ENCODE data around the gene SLC2A1. TPM values are rescaled to one million over a fixed set of nuclear protein-coding genes. Genes with fewer than 3 reads are reported as not detected.

Gene SLC2A1
- total and polyA plus RNA-seq, 9 of the 15 experiments (the other 6 are each of a cell fraction or from before 2014, with no cell fraction given): 12.6 to 153 (median 48.0) TPM

DNA sequence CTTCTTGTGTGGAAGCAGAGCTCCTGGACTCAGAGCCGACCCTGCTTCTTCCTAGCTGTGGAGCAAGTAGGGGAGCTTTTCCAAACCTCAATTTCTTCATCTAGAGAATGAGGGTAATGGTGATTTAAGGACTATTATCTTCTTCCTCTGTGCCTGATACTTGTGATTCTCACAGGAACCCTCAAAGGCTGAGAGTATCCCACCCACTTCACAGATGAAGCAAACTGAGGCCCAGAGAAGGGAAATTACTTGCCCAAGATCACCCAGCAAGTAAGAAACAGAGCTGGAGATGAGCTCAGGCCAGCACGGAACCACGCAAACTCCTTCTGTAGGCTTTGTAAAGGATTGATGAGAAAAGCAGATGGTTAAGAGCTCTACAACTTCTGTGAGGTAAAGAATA, 15.1 kb upstream of the SLC2A1 start (continued):
- TF ChIP-seq, protein P1, sequence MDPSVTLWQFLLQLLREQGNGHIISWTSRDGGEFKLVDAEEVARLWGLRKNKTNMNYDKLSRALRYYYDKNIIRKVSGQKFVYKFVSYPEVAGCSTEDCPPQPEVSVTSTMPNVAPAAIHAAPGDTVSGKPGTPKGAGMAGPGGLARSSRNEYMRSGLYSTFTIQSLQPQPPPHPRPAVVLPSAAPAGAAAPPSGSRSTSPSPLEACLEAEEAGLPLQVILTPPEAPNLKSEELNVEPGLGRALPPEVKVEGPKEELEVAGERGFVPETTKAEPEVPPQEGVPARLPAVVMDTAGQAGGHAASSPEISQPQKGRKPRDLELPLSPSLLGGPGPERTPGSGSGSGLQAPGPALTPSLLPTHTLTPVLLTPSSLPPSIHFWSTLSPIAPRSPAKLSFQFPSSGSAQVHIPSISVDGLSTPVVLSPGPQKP (CRISPR knock-in tag; IDR thresholded peaks at IDR 0.05): no peak
- peak; percentile 86 for TF ChIP-seq RBM25 (IDR thresholded peaks at IDR 0.05; ENCODE audit: low read depth, low read length, severe bottlenecking)
- TF ChIP-seq CBX5 (IDR thresholded peaks at IDR 0.05; ENCODE audit: borderline replicate concordance, low read depth): no peak
- TF ChIP-seq, protein P2, sequence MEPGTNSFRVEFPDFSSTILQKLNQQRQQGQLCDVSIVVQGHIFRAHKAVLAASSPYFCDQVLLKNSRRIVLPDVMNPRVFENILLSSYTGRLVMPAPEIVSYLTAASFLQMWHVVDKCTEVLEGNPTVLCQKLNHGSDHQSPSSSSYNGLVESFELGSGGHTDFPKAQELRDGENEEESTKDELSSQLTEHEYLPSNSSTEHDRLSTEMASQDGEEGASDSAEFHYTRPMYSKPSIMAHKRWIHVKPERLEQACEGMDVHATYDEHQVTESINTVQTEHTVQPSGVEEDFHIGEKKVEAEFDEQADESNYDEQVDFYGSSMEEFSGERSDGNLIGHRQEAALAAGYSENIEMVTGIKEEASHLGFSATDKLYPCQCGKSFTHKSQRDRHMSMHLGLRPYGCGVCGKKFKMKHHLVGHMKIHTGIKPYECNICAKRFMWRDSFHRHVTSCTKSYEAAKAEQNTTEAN (CRISPR knock-in tag; IDR thresholded peaks at IDR 0.05): no peak
- TF ChIP-seq, protein P3, sequence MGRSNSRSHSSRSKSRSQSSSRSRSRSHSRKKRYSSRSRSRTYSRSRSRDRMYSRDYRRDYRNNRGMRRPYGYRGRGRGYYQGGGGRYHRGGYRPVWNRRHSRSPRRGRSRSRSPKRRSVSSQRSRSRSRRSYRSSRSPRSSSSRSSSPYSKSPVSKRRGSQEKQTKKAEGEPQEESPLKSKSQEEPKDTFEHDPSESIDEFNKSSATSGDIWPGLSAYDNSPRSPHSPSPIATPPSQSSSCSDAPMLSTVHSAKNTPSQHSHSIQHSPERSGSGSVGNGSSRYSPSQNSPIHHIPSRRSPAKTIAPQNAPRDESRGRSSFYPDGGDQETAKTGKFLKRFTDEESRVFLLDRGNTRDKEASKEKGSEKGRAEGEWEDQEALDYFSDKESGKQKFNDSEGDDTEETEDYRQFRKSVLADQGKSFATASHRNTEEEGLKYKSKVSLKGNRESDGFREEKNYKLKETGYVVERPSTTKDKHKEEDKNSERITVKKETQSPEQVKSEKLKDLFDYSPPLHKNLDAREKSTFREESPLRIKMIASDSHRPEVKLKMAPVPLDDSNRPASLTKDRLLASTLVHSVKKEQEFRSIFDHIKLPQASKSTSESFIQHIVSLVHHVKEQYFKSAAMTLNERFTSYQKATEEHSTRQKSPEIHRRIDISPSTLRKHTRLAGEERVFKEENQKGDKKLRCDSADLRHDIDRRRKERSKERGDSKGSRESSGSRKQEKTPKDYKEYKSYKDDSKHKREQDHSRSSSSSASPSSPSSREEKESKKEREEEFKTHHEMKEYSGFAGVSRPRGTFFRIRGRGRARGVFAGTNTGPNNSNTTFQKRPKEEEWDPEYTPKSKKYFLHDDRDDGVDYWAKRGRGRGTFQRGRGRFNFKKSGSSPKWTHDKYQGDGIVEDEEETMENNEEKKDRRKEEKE (IDR thresholded peaks at IDR 0.05; ENCODE audit: borderline replicate concordance in 1 of 2, control insufficient read depth in 1 of 2, low read depth in 2 of 2, low read length in 1 of 2): no peak
- TF ChIP-seq POLR2AphosphoS5 (IDR thresholded peaks at IDR 0.05; ENCODE audit: control insufficient read depth, insufficient read depth, low read depth, low read length): no peak
